ENCODE results near the gene EVL.

Gene EVL

DNA sequence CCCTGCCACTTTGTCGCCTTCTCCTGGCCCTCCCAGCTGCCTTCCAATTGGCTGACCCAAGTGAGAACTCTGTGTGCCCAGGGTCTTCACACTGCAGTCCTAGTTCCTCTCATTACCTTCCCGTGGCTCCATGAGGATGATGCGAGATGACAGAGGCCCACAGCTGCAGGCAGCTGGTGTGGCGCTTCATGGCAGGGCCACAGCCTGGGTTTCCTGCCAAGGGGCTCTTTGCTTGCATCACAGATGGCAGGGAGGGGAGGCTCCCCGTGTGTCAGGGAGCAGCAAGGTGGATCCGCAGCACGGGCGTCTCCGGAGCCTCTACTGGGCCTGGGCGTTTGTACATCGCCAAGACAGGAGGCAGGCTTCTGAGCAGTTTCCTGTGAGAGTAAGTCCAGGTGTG, 65.3 kb downstream of the EVL start:
- H3K36me3 Mint-ChIP-seq: peaks cover 93% of the 10 kb centered on the region
- ATAC-seq (no peak), DNase-seq (ENCODE audit: low spot score in 2 of 2) (no peak)
- H3K4me1 Mint-ChIP-seq: peaks cover 15% of the 10 kb centered on the region
- H3K9me3 Mint-ChIP-seq: no peaks in the 10 kb centered on the region
- no peak overlapping the region for H3K4me3 Mint-ChIP-seq
- H3K27ac Mint-ChIP-seq: peak overlapping the region; percentile 93

DNA sequence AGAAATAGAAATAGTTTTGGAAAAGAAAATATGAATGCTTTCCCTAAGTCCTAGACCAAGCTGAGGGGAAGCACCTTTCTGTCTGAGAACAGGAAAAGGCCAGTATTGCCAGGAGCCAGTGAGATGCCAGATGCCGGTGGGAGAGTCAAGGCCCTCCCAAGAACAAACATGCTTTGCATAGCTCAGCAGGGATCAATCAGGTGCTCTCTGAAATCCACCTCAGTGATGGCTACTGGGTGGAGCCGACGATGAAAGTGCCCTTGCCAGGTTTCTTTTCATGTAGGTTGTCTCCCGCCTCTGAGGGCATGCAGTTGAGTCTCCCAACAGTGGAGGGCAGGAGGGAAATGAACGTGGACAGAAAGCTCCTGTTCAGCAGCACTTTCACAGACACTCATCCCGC, 66.0 kb downstream of the EVL start:
- H3K4me3 Mint-ChIP-seq: no peak overlapping the region
- ATAC-seq (no peak), DNase-seq (ENCODE audit: low spot score in 2 of 2) (no peak)
- no peaks in the 10 kb centered on the region for H3K9me3 Mint-ChIP-seq
- peak overlapping the region; percentile 93 for H3K27ac Mint-ChIP-seq
- peaks cover 93% of the 10 kb centered on the region for H3K36me3 Mint-ChIP-seq
- H3K4me1 Mint-ChIP-seq: peaks cover 15% of the 10 kb centered on the region

- ATAC-seq: no peak
- Mint-ChIP-seq H3K4me1 (peaks cover 15% of the 10 kb centered on the region), H3K27ac (peak overlapping the region; percentile 93), H3K9me3 (no peaks in the 10 kb centered on the region), H3K4me3 (no peak overlapping the region), H3K36me3 (peaks cover 93% of the 10 kb centered on the region)
- DNase-seq (ENCODE audit: low spot score in 2 of 2): no peak
These were observed 67.1 kb downstream of the EVL start for GRCh38 chr14:100132161-100132902.

DNA sequence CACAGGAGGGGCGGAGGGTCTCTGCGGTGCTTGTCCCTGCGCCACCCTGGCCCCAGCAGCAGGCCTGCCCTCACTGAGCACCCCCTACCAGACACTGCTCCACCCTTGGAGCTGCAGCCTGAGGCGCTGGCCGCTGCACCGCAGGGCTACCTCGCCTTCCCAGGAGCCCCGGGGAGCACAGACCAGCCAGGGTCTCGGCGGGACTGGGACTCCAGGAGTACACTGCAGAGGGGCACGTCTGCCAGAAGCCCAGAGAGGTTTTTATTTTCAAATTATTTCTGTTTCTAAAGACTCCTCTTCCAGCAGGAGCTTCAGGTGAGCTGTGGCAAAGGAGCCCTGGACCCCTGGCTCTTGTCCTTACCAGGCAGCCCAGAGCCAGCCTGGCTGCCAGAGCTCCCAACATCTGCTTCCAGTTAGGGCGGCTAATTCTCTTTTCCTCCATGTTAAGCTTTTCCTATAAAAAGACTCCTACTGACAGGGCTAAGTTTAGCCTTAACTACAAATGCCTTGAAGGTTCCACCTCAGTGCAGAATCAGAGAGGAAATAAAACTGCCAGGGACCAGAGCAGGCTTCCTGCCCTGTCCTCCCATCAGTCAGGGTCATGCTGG, 67.8 kb downstream of the EVL start:
- DNase-seq (ENCODE audit: low spot score in 2 of 2) (no peak), ATAC-seq (no peak)
- H3K4me3 Mint-ChIP-seq: no peak overlapping the region
- H3K27ac Mint-ChIP-seq: peak overlapping the region; percentile 79
- H3K9me3 Mint-ChIP-seq: no peaks in the 10 kb centered on the region
- H3K36me3 Mint-ChIP-seq: peaks cover 93% of the 10 kb centered on the region
- peaks cover 15% of the 10 kb centered on the region for H3K4me1 Mint-ChIP-seq

- ATAC-seq (no peak), DNase-seq (ENCODE audit: low spot score in 2 of 2) (no peak)
- no peak overlapping the region for H3K4me3 Mint-ChIP-seq
- H3K4me1 Mint-ChIP-seq: peaks cover 15% of the 10 kb centered on the region
- no peaks in the 10 kb centered on the region for H3K9me3 Mint-ChIP-seq
- H3K36me3 Mint-ChIP-seq: peaks cover 100% of the 10 kb centered on the region
- H3K27ac Mint-ChIP-seq: peak overlapping the region; percentile 79
These were observed 69.4 kb downstream of the EVL start for GRCh38 chr14:100134586-100134985.

- ATAC-seq: no peak
- no peak overlapping the region for H3K4me3 Mint-ChIP-seq
These were observed 69.9 kb downstream of the EVL start for GRCh38 chr14:100135073-100135472.

GRCh38 chr14:100135784-100136183, 70.6 kb downstream of the EVL start:
- peaks cover 100% of the 10 kb centered on the region for H3K36me3 Mint-ChIP-seq
- H3K27ac Mint-ChIP-seq: peak overlapping the region; percentile 79
- no peak overlapping the region for H3K4me3 Mint-ChIP-seq
- H3K9me3 Mint-ChIP-seq: no peaks in the 10 kb centered on the region
- ATAC-seq (no peak), DNase-seq (ENCODE audit: low spot score in 2 of 2) (no peak)
- H3K4me1 Mint-ChIP-seq: peaks cover 12% of the 10 kb centered on the region

More at GRCh38 chr14:100135073-100135472, 69.9 kb downstream of the EVL start:
- Mint-ChIP-seq H3K9me3 (no peaks in the 10 kb centered on the region), H3K36me3 (peaks cover 100% of the 10 kb centered on the region), H3K4me1 (peaks cover 15% of the 10 kb centered on the region), H3K27ac (peak overlapping the region; percentile 79)
- no peak for DNase-seq (ENCODE audit: low spot score in 2 of 2)

GRCh38 chr14:100137173-100137572, 72.0 kb downstream of the EVL start:
- H3K36me3 Mint-ChIP-seq: peaks cover 100% of the 10 kb centered on the region
- H3K4me3 Mint-ChIP-seq: no peak overlapping the region
- ATAC-seq (no peak), DNase-seq (ENCODE audit: low spot score in 2 of 2) (no peak)
- no peaks in the 10 kb centered on the region for H3K9me3 Mint-ChIP-seq
- H3K27ac Mint-ChIP-seq: peak overlapping the region; percentile 79
- peaks cover 9% of the 10 kb centered on the region for H3K4me1 Mint-ChIP-seq

DNA sequence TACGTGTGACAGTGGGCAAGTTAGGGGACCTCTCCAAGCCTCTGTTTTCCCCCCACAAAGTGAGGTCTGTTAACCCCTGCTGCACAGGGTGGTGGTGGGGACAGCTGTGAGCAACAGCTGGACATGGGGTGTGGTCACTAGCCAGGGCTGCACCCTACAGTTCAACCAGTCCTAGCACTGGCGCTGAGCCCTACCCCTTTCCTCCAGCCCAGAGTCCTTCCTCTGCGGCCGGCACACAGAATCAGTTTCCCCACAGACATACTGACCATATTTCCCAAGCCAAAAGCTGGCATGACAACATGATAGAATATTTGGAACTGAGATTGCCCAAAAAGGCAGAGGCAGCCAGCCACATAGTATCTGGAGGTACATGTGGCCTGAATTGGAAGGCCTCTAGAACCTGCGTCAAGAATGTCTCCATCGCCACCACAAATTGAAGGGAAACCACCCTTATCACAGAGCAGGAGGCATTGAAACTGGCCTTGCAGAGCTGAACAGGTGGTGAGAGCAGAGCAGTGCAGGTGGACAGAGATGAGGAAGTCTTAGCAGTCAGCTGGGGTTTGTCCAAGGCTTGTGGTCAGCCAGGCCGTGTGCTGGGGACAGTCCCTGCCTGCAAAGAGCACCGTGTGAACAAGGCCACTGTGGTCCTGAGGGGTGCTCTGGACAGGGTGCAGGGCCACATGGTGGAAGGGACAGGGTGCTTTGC, 73.0 kb downstream of the EVL start:
- H3K4me1 Mint-ChIP-seq: peaks cover 9% of the 10 kb centered on the region
- peak overlapping the region; percentile 79 for H3K27ac Mint-ChIP-seq
- H3K4me3 Mint-ChIP-seq: no peak overlapping the region

GRCh38 chr14:100138955-100139354, 73.7 kb downstream of the EVL start:
- H3K4me3 Mint-ChIP-seq: no peak overlapping the region
- peak overlapping the region; percentile 79 for H3K27ac Mint-ChIP-seq
- peaks cover 8% of the 10 kb centered on the region for H3K4me1 Mint-ChIP-seq
- DNase-seq (ENCODE audit: low spot score in 2 of 2) (no peak), ATAC-seq (no peak)
- H3K36me3 Mint-ChIP-seq: peaks cover 96% of the 10 kb centered on the region
- no peaks in the 10 kb centered on the region for H3K9me3 Mint-ChIP-seq

More for the DNA sequence above, 73.0 kb downstream of the EVL start:
- Mint-ChIP-seq H3K9me3 (no peaks in the 10 kb centered on the region), H3K36me3 (peaks cover 96% of the 10 kb centered on the region)
- peak; percentile 8 for ATAC-seq
- DNase-seq (ENCODE audit: low spot score in 2 of 2): no peak

DNA sequence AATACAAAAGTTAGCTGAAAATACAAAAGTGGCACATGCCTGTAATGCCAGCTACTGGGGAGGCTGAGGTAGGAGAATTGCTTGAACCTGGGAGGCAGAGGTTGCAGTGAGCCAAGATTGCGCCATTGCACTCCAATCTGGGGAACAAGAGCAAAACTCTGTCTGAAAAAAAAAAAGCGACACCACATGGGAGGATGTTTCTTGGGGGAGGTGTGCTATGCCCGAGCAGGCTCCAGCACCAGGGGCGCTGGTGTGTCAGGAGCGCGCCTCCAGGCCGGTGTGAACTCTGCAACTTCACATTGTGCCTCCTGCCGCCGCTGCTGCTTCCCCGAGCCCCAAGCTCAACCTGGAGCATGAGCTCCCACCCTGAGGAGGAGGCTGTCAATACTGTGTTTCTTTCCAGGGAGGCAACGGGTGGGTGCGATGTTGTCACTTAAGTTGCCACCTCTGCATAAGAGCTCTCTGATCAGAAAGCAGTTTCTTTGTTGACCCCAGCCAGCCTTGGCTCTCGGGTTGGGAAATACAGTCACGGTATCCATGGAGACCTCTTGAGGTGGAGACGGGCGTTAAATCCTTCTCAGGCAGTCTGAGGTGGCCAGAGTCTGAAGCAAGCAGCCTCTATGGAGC, 75.3 kb downstream of the EVL start:
- no peak overlapping the region for H3K4me3 Mint-ChIP-seq

DNA sequence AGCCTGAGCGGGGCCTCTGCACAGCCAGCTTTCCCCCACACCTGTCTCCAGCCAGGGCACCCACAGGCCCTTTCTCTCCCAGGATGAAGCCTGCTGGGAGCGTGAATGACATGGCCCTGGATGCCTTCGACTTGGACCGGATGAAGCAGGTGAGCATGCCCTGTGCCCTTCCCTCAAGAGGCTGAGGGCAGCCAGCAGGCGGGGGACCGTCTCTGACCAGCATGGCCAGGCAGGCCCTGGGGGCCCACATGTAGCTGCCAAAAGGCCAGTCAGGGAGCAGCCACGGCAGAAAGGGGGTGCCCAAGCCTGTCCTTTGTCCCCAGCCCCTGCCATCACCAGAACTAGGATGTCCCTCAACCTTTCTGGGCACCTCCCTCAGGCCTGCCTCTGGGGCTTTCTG, 75.9 kb downstream of the EVL start:
- no peak for ATAC-seq
- Mint-ChIP-seq H3K27ac (peak overlapping the region; percentile 79), H3K9me3 (no peaks in the 10 kb centered on the region), H3K36me3 (peaks cover 96% of the 10 kb centered on the region), H3K4me3 (no peak overlapping the region), H3K4me1 (peaks cover 12% of the 10 kb centered on the region)
- no peak for DNase-seq (ENCODE audit: low spot score in 2 of 2)

More for the DNA sequence above, 75.3 kb downstream of the EVL start:
- H3K9me3 Mint-ChIP-seq: no peaks in the 10 kb centered on the region
- peak overlapping the region; percentile 79 for H3K27ac Mint-ChIP-seq
- peaks cover 96% of the 10 kb centered on the region for H3K36me3 Mint-ChIP-seq
- no peak for ATAC-seq
- DNase-seq (ENCODE audit: low spot score in 2 of 2): no peak
- H3K4me1 Mint-ChIP-seq: peaks cover 6% of the 10 kb centered on the region

GRCh38 chr14:100142073-100143040, 77.1 kb downstream of the EVL start:
- ATAC-seq (no peak), DNase-seq (ENCODE audit: low spot score in 2 of 2) (no peak)
- no peak overlapping the region for H3K4me3 Mint-ChIP-seq
- peaks cover 21% of the 10 kb centered on the region for H3K4me1 Mint-ChIP-seq
- H3K9me3 Mint-ChIP-seq: no peaks in the 10 kb centered on the region
- H3K27ac Mint-ChIP-seq: peak overlapping the region; percentile 79
- peaks cover 96% of the 10 kb centered on the region for H3K36me3 Mint-ChIP-seq

GRCh38 chr14:100143523-100143922, 78.3 kb downstream of the EVL start:
- no peaks in the 10 kb centered on the region for H3K9me3 Mint-ChIP-seq
- H3K4me1 Mint-ChIP-seq: peaks cover 28% of the 10 kb centered on the region
- no peak overlapping the region for H3K4me3 Mint-ChIP-seq
- peaks cover 89% of the 10 kb centered on the region for H3K36me3 Mint-ChIP-seq
- peak overlapping the region; percentile 64 for H3K27ac Mint-ChIP-seq
- DNase-seq (ENCODE audit: low spot score in 2 of 2): no peak
- no peak for ATAC-seq

Data from stimulated activated effector memory CD8-positive, alpha-beta T cell treated with anti-CD3 and anti-CD28 coated beads, Interleukin-12 subunit alpha, Interleukin-12 subunit beta, amount 100 ng/mL, for 72 hours (primary cell).